ENCODE results near the gene PNMA6A.

- no peak for TF ChIP-seq CTCF (IDR thresholded peaks at IDR 0.05; ENCODE audit: low read depth, low read length)
- no peak for TF ChIP-seq EZH2phosphoT487 (IDR thresholded peaks at IDR 0.05; ENCODE audit: low read depth)
Observed at GRCh38 chrX:153075366-153075765, 3.1 kb downstream of the PNMA6A start.
